Ovary (tissue), 9 donors: ENCODE measurements around the gene BORCS6. TPM values are rescaled to one million over a fixed set of nuclear protein-coding genes. Genes with fewer than 3 reads are reported as not detected.
A peak's percentile ranks its signal among the peaks of the same experiment; 100 is the strongest.

ENCODE experiments used
- DNase-seq, 5 donors: peaks; one replicate each; pipeline ENCODE4 v3.0.0-alpha.2; 2019 to 2020
- H3K27ac ChIP-seq, 2 donors: fragments of 200-600 bp; one replicate each; pipeline versions ENCODE4 v1.5.1 to v1.8.0; 2019 to 2022
- H3K27me3 ChIP-seq: fragments of 200-600 bp; one replicate; pipeline ENCODE4 v1.8.0; 2022
- H3K36me3 ChIP-seq: fragments of 200-600 bp; sonication (generic); one replicate; pipeline ENCODE4 v1.5.1; 2019
- H3K4me1 ChIP-seq: one replicate; pipeline ENCODE4 v1.8.1; 2013; ENCODE audit warnings: mild to moderate bottlenecking, moderate library complexity; ENCODE audit not compliant: insufficient read depth
- H3K4me3 ChIP-seq: fragments of 200-600 bp; sonication (generic); one replicate; pipeline ENCODE4 v1.5.1; 2017
- H3K9me3 ChIP-seq, 2 donors: fragments of 200-600 bp in 1 of 2; sonication (generic) in 1 of 2; one replicate each; pipeline versions ENCODE4 v1.5.1 to v1.8.1; 2013 to 2019; ENCODE audit warnings: mild to moderate bottlenecking in 1 of 2, moderate library complexity in 1 of 2
- EP300 ChIP-seq: sonication (generic); formaldehyde crosslinking; IDR thresholded peaks from one replicate; pipeline ENCODE4 v1.6.1; 2017; ENCODE audit warnings: antibody characterized with exemption
- POLR2A ChIP-seq: fragments of 450-650 bp; IDR thresholded peaks from one replicate; pipeline ENCODE4 v1.6.1; 2017; ENCODE audit warnings: antibody characterized with exemption, mild to moderate bottlenecking, moderate library complexity
- WGBS, 3 donors: extraction: QIAGEN DNeasy Blood & Tissue Kit in 1 of 3; methylation state at CpG; one replicate each; pipeline versions ENCODE4 v1.1.5 to v1.1.7; 2013 to 2017; 5-methylcytosine and 5-hydroxymethylcytosine counted together
- intact Hi-C, 4 donors: fragments of 100-400 bp; cut with DNase I; formaldehyde crosslinking; loops; one replicate each; pipeline versions ENCODE4 v1.11.0 to v1.15.1; 2022 to 2023
- polyA plus RNA-seq, 2 donors: library from polyadenylated mRNA; stranded (reverse); fragments of 200-250 nt in 1 of 2; fragments of 350-450 nt in 1 of 2; fragmentation: Illumina TruSeq in 1 of 2; extraction: RNeasy Lipid Tissue Mini Kit (QIAGEN cat#74804) in 1 of 2; gene quantifications; one replicate each; pipeline ENCODE4 v1.2.3, GENCODE V29; 2013 to 2014
- total RNA-seq, 7 donors: library from RNA; depleted of rRNA in 2 of 7; stranded (reverse); fragments of >200 nt in 2 of 7; fragmentation: NEBNext Ultra II Directional in 3 of 7; extraction: Animal tissue kit (Norgen Biotek cat#: 25700) in 3 of 7; gene quantifications; one replicate each; pipeline versions ENCODE4 v1.1.0 to v1.2.4, GENCODE V29; 2016 to 2023
- TF ChIP-seq, protein P1 (sequence below), 3 donors: fragments of 450-650 bp in 2 of 3; fragments of 200-600 bp in 1 of 3; IDR thresholded peaks; one replicate each; pipeline versions ENCODE4 v1.5.1 to v1.8.0; 2016 to 2022; ENCODE audit warnings: antibody characterized with exemption in 3 of 3, mild to moderate bottlenecking in 1 of 3
- donor health status: DM: no; HTN: no; CAD: no; lungs with moderate emphysema.
- donor health status: DM: no; HTN: no; CAD: no.
- donor health status: Bipolar disorder and iron deficiency.
- donor health status: DM: yes; HTN: yes; CAD: no.
- donor health status: DM: no; HTN: no; CAD: no.
- donor health status: DM: yes; HTN: yes; CAD: no.

Gene BORCS6
- total and polyA plus RNA-seq, 9 donors: 1.3 to 7.2 (median 6.7) TPM

DNA sequence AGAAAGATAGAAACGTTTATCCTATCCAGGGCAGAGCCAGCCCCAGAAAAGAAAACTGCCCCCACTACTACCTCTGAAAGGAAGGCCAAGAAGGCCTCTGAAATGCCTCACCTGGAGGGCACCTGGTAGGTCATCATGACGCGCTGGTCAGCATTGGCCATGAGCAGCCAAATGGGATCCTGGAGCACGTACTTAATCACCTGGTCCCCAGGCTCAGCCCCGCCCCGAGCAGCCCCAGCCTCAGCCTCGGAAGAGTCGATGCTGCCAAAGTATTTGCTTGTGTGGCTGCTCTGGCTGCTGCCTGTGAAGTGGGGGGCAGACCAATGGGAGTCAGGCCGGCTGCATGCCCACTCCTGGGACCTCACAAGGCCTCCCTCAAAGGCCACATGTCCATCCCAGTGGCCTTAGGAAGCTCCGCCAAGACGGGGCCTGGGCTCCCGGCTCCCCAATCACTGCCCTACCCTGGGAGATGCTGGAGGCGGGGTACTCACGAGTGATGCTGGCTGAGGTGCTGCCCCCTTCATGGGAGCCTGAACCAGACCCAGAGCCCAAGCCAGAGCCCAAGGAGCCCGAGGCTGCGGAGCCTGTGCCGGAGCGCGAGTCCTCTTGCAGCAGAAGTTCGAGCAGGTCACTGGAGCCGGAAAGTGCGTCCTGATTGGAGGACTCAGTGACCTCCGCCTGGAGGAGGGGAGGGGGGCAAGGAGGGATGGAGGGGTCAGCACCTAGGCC is 47.7 kb downstream of the BORCS6 start:
- H3K36me3 ChIP-seq: no peaks in the 10 kb centered on the region
- H3K4me1 ChIP-seq: no peaks in the 10 kb centered on the region
- TF ChIP-seq, protein P1, sequence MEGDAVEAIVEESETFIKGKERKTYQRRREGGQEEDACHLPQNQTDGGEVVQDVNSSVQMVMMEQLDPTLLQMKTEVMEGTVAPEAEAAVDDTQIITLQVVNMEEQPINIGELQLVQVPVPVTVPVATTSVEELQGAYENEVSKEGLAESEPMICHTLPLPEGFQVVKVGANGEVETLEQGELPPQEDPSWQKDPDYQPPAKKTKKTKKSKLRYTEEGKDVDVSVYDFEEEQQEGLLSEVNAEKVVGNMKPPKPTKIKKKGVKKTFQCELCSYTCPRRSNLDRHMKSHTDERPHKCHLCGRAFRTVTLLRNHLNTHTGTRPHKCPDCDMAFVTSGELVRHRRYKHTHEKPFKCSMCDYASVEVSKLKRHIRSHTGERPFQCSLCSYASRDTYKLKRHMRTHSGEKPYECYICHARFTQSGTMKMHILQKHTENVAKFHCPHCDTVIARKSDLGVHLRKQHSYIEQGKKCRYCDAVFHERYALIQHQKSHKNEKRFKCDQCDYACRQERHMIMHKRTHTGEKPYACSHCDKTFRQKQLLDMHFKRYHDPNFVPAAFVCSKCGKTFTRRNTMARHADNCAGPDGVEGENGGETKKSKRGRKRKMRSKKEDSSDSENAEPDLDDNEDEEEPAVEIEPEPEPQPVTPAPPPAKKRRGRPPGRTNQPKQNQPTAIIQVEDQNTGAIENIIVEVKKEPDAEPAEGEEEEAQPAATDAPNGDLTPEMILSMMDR (IDR thresholded peaks at IDR 0.05): no peak
- TF ChIP-seq EP300 (no peak), POLR2A (no peak)
- intact Hi-C loops: no loop called here
- no peaks in the 10 kb centered on the region for H3K27me3 ChIP-seq
- peak; percentile 27 to 63 (median 41) for DNase-seq
- no peaks in the 10 kb centered on the region for H3K9me3 ChIP-seq
- H3K4me3 ChIP-seq: no peak overlapping the region
- WGBS, 3 donors: 77 to 88% (median 79%) methylated on average over 23 of the region's 23 CpGs
- no peak overlapping the region for H3K27ac ChIP-seq

DNA sequence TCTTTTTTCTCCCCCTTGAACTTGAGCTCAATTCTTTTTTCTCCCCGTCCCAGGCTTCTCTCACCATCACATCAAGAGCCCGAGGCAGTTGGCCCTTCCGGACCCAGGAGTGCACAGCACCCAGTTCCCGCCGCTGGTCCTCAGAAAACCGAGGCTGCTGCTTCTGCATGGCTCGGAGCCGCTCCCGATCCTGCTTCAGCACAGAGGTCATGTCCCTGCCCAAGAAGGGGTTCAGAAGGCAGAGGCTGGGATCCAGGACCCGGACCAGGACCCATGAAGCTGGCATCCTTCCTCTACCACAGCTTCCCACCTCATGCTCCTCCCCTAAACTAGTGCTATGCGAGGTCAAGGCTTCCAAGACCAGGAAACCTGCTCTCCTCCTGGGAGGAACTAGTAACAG is 48.2 kb downstream of the BORCS6 start:
- WGBS, 3 donors: 81 to 89% (median 87%) methylated on average over 11 of the region's 11 CpGs
- Histone ChIP-seq H3K27ac (no peak overlapping the region), H3K27me3 (no peaks in the 10 kb centered on the region), H3K9me3 (no peaks in the 10 kb centered on the region), H3K36me3 (no peaks in the 10 kb centered on the region), H3K4me3 (no peak overlapping the region), H3K4me1 (no peaks in the 10 kb centered on the region)
- peak; percentile 25 to 59 (median 39) for DNase-seq
- TF ChIP-seq EP300: no peak
- TF ChIP-seq POLR2A: no peak
- TF ChIP-seq, protein P1 (IDR thresholded peaks at IDR 0.05): no peak
- intact Hi-C loops: no loop called here

DNA sequence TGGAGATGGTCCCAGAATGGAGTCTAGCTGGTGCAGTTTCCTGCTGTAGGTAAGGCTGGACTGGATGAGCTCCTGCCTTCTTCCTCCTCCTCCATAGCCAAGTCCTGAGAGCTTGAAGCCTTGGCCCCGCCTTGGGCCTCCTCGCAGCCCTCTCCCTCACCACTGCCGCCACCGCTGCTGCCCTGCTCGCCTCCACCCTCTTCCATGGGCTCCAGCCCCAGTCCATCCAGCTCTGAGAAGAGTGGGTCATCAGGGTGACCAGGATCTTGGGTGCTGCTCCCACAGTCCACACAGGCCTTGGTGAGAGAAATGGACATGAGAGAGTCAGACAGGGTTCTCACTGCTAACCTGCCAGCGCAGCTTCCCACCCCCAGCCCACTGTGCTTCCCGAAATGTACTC is 48.9 kb downstream of the BORCS6 start:
- Histone ChIP-seq H3K9me3 (no peaks in the 10 kb centered on the region), H3K4me3 (no peak overlapping the region), H3K27me3 (no peaks in the 10 kb centered on the region), H3K4me1 (no peaks in the 10 kb centered on the region), H3K27ac (no peak overlapping the region), H3K36me3 (no peaks in the 10 kb centered on the region)
- 91 to 96% (median 92%) methylated on average over 7 of the region's 7 CpGs for WGBS, 3 donors
- intact Hi-C loops: no loop called here
- peak; percentile 35 to 64 (median 44) for DNase-seq
- TF ChIP-seq, protein P1 (IDR thresholded peaks at IDR 0.05): no peak
- no peak for TF ChIP-seq EP300
- no peak for TF ChIP-seq POLR2A

DNA sequence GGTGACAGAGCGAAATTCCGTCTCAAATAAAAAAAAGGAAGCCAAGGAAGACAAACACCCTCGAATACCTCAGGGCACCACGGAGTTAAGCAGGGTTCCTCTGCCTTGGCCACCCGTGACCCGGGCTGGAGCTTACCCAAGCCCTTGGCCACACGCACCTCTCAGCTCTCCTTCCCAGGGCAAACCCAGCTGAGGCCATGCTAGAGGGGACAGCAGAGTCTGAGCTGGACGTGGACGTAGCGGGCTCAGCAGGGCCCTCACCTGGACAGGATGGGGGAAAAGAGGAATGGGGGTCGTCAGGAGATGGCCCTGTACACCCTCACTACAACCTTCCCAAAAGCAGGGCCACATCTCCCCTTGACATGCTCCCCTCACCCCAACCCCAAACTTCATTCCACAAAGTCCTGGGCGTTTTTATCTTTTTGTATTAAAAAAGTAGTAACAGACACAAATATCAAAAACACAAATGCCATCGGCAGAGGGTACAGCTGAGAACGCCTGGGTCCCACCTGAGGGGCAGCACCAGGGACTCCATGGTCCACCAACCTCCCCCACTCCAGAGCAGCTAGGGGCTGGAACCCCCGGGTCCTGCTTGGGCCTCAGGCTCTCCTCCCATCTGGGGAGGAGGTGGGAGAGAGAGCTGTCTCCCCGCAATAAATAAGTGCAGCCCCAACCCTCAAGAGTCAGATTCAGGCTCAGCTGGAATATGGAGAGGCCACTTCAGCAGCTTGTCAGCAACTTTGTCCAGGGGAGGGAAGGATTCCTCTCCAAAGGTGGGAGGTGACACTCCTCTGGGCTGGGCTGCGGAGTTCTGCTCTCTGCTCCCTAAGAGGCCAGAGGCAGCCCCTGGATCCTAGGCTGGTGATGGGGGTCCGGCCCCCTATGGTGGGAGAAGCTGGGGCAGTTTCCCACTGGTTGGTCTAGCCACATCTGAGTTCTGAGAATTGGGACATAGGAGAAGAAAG is 49.6 kb downstream of the BORCS6 start:
- Histone ChIP-seq H3K4me1 (no peaks in the 10 kb centered on the region), H3K9me3 (no peaks in the 10 kb centered on the region), H3K27ac (peak overlapping the region in 1 of 2 donors; percentile 49), H3K27me3 (no peaks in the 10 kb centered on the region), H3K36me3 (no peaks in the 10 kb centered on the region), H3K4me3 (no peak overlapping the region)
- DNase-seq: peak; percentile 40 to 72 (median 59)
- 67 to 76% (median 74%) methylated on average over 17 to 18 of the region's 18 CpGs for WGBS, 3 donors
- TF ChIP-seq EP300 (no peak), POLR2A (no peak)
- TF ChIP-seq, protein P1 (IDR thresholded peaks at IDR 0.05): no peak
- intact Hi-C loops: no loop called here
